ENCODE data around the gene GLI3.

The GLI3 gene

DNA sequence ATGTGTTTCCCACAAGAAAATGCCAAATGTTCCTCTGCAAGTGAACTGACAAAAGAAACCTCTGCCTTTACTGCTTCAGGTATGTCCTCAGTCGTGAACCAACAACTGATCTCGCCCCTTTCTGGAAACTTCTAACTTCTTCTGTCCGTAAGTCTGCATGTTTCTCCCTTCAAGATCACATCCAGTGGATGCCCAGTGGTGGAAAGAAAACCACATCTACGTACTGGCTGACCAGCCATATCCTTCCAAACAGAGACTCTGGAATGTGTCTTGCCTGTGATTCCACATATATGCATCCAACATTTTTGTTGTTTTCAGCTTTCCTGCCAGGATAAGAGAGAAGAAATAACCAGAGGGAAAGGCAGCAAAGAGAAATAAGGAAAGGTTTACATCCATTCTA, 152.7 kb downstream of the GLI3 start:
- H3K36me3 Mint-ChIP-seq: no peaks in the 10 kb centered on the region
- no peak overlapping the region for H3K4me3 Mint-ChIP-seq
- no peaks in the 10 kb centered on the region for H3K9me3 Mint-ChIP-seq

DNA sequence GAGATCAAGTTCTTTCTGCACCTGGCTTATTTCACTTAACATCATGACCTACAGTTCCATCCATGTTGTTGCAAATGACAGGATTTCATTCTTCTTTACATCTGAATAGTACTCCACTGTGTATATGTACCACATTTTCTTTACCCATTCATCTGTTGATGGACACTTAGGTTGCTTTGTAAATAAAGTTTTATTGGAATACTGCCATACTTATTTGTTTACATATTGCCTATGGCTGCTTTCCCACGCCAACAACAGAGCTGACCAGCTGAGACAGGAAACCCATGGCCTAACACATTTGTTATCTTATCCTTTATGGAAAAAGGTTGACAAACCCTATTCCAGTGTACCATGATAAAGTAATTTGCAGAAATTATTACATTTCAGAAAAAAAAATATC, 153.7 kb downstream of the GLI3 start:
- H3K27me3 Mint-ChIP-seq: peaks cover 6% of the 10 kb centered on the region

More for the DNA sequence above, 152.7 kb downstream of the GLI3 start:
- H3K27me3 Mint-ChIP-seq: peaks cover 6% of the 10 kb centered on the region
- H3K27ac Mint-ChIP-seq: peak overlapping the region; percentile 8
- no peaks in the 10 kb centered on the region for H3K4me1 Mint-ChIP-seq

GRCh38 chr7:42082144-42082543, 154.9 kb downstream of the GLI3 start:
- Mint-ChIP-seq H3K4me1 (no peaks in the 10 kb centered on the region), H3K4me3 (no peak overlapping the region), H3K9me3 (no peaks in the 10 kb centered on the region), H3K36me3 (no peaks in the 10 kb centered on the region), H3K27ac (no peak overlapping the region), H3K27me3 (peaks cover 6% of the 10 kb centered on the region)

More for the DNA sequence above, 153.7 kb downstream of the GLI3 start:
- H3K27ac Mint-ChIP-seq: no peak overlapping the region
- H3K9me3 Mint-ChIP-seq: no peaks in the 10 kb centered on the region
- no peak overlapping the region for H3K4me3 Mint-ChIP-seq
- no peaks in the 10 kb centered on the region for H3K4me1 Mint-ChIP-seq
- no peaks in the 10 kb centered on the region for H3K36me3 Mint-ChIP-seq

- Mint-ChIP-seq H3K27ac (no peak overlapping the region), H3K4me1 (no peaks in the 10 kb centered on the region), H3K27me3 (peaks cover 6% of the 10 kb centered on the region), H3K36me3 (no peaks in the 10 kb centered on the region), H3K9me3 (no peaks in the 10 kb centered on the region), H3K4me3 (no peak overlapping the region)
Measured at GRCh38 chr7:42081671-42082070, 155.3 kb downstream of the GLI3 start.

DNA sequence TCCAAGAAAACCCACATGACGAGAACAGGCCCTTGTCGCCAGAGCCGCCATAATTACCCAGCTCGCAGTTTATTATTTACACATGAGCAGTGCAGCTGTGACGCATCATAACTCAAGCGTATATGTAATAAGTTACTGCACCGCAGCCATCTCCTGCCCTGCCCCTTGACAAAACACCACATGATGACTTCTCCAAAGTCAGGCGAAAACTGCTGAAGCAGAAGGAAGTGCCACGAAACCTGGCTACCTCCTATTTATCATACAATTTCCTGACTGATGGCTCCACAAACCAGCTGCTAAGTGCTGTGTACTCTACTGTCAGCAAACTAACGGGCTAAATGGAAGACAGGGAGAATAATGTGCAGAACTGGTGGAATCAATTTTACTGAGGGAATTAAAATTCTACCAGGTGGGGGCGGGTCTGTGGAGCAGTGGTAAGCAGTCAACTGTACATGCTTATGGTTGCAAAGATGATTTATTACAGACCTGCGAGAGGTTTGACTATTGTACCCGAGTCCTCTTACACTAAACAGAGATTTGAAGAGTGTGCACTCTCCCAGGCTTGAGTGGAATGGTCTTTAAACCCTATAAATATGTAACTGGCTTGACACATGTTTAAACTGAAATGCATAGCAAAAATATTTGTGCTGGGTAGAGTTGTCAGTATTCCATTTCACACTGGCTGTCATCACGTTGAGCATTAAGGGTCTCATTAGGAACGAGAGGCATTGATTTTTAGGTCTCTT, 156.0 kb downstream of the GLI3 start:
- no peak overlapping the region for H3K27ac Mint-ChIP-seq
- no peaks in the 10 kb centered on the region for H3K4me1 Mint-ChIP-seq
- H3K27me3 Mint-ChIP-seq: peaks cover 6% of the 10 kb centered on the region
- H3K9me3 Mint-ChIP-seq: no peaks in the 10 kb centered on the region
- H3K4me3 Mint-ChIP-seq: no peak overlapping the region
- no peaks in the 10 kb centered on the region for H3K36me3 Mint-ChIP-seq

DNA sequence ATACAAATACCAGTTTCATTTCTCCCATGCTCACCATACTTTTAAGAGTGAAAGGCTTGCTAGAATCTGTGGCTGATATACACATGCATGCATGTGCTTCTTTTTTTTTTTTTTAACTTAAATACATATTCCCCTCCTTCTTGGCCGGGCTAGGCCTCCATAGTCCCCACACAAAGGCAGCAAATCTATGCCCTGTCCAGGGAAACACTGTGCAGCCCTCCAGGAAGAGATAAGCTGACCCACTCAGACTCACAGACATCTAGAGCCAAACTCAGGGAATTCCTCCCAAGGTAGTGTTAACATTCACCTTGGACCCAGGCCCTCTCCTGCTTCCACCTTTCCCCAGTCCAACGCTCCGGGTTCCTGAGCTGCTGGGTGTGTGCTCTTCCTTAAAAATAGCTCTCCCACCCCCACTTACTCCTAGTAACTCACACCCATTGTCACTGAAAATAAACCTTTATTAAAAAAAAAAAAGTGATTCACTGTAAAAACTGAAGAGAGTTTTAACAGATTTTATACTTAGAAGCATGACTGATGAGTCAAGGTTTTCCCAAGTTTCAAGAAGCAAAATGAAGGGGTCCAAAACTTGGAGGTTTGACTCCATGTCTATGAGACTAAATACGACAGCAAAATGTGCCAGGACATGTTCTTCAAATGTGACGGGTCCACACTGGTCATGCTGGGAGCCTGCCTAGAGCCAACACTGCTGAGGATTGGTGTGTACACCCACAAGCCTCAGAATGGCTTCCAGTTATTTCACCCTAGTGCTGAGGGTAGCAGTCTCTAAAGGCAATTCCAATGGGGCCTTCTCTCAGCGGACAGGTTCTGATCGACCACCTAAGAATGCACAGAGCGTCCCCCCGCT, 159.5 kb downstream of the GLI3 start:
- peaks cover 1% of the 10 kb centered on the region for H3K27me3 Mint-ChIP-seq
- no peak overlapping the region for H3K4me3 Mint-ChIP-seq
- no peaks in the 10 kb centered on the region for H3K9me3 Mint-ChIP-seq
- no peak overlapping the region for H3K27ac Mint-ChIP-seq
- H3K36me3 Mint-ChIP-seq: no peaks in the 10 kb centered on the region
- H3K4me1 Mint-ChIP-seq: no peaks in the 10 kb centered on the region

DNA sequence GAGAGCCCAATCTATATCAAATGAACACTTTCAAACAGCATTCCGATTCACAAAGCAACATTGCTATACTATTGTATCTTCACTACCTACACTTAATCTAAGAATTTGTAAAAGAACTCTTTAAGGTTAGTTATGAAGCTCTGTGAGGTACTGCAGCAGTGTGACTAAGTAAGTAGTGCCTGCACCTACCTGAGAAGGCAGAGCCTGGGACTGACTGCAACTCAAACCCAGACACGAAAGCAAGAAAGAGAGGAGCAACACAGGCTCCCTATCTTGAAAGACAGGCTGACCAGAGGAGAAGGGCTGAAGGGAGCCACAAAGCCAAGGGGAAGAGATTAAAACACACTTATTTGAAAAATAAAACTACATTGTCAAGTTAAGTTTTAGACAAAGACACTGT, 160.1 kb downstream of the GLI3 start:
- Mint-ChIP-seq H3K27me3 (peaks cover 1% of the 10 kb centered on the region), H3K36me3 (no peaks in the 10 kb centered on the region), H3K4me1 (no peaks in the 10 kb centered on the region), H3K4me3 (no peak overlapping the region), H3K27ac (no peak overlapping the region), H3K9me3 (no peaks in the 10 kb centered on the region)

DNA sequence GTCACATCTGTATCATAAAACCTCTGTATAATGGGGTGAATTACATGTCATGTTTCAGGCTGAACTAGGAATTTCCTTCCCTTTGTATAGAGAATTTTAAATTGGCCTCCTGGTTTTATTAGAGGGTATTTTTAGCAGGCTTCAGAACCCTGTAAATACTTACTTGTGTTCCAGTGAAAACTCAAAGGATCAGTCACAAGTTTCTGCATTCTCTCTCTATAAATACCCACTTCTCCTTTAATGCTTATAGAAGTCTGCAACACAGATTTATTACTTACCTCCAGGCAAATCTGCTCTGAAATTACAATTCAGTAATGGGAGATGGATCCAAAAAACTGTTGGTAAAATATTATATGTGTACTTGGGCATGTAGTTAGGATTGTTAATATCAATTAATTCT, 161.6 kb downstream of the GLI3 start:
- H3K27me3 Mint-ChIP-seq: peaks cover 3% of the 10 kb centered on the region
- H3K36me3 Mint-ChIP-seq: no peaks in the 10 kb centered on the region
- H3K4me3 Mint-ChIP-seq: no peak overlapping the region
- H3K27ac Mint-ChIP-seq: no peak overlapping the region
- no peaks in the 10 kb centered on the region for H3K9me3 Mint-ChIP-seq
- H3K4me1 Mint-ChIP-seq: no peaks in the 10 kb centered on the region

DNA sequence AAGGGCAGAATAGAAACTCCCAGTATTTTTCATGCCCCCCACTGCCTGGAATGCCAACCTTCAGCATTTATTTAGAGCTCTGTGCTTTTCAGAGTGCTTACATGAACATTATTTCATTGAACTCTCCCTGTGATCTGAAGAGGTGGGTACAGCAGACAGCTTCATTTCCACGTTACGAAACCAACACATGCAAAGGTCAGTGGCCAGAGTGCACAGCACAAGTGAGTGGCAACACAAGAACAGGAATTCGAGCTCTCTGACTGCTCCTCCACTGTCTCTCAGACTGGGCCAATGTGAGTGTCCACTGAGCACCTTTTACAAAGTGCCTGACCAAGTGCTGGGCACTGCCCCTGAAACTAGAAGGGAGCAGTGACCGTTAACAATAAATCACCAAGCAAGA, 162.9 kb downstream of the GLI3 start:
- Mint-ChIP-seq H3K4me3 (no peak overlapping the region), H3K27ac (no peak overlapping the region)

GRCh38 chr7:42071372-42072261, 165.4 kb downstream of the GLI3 start:
- H3K9me3 Mint-ChIP-seq: no peaks in the 10 kb centered on the region
- H3K27me3 Mint-ChIP-seq: peaks cover 1% of the 10 kb centered on the region
- no peak overlapping the region for H3K4me3 Mint-ChIP-seq
- no peaks in the 10 kb centered on the region for H3K36me3 Mint-ChIP-seq
- H3K4me1 Mint-ChIP-seq: no peaks in the 10 kb centered on the region
- H3K27ac Mint-ChIP-seq: no peak overlapping the region

More for the DNA sequence above, 162.9 kb downstream of the GLI3 start:
- H3K4me1 Mint-ChIP-seq: no peaks in the 10 kb centered on the region
- H3K27me3 Mint-ChIP-seq: peaks cover 1% of the 10 kb centered on the region
- H3K36me3 Mint-ChIP-seq: no peaks in the 10 kb centered on the region
- H3K9me3 Mint-ChIP-seq: no peaks in the 10 kb centered on the region

DNA sequence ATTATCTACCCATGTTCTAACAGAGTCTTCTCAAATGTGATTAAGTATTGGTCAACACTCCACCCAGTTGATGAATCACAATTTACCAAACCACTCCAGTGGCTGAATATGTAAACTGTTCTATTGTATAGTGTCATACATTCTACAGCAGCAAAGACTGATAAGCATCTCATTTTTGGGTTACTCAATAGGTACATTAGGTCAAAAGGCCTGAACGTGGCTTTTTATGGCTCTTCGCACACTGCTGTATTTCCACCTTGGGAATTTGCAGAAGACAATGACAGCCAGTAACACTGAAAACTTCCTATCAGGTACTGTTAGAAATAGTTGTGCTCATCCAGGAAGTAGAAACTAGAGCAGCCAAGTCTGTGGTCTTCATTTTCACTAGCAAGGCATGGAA, 166.9 kb downstream of the GLI3 start:
- no peaks in the 10 kb centered on the region for H3K36me3 Mint-ChIP-seq
- no peaks in the 10 kb centered on the region for H3K4me1 Mint-ChIP-seq
- no peak overlapping the region for H3K4me3 Mint-ChIP-seq
- no peaks in the 10 kb centered on the region for H3K9me3 Mint-ChIP-seq
- H3K27me3 Mint-ChIP-seq: peaks cover 1% of the 10 kb centered on the region
- no peak overlapping the region for H3K27ac Mint-ChIP-seq

DNA sequence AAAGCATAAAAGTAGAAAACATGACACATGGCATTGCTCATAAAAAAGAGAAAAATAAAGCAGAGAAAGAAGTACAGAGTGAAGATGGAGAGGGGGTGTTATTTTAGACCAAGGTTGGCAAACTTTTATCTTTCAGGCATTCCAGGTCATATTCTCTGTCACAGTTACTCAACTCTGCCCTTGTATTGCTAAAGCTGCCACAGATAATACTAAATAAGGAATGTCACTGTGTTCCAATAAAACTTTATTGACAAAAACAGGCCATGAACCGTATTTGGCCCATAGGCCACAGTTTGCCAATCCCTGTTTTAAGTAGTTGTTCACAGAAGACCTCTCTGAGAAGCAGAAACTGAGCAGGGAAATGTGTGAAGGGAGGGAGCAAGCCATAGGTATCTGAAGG, 167.4 kb downstream of the GLI3 start:
- no peaks in the 10 kb centered on the region for H3K9me3 Mint-ChIP-seq
- no peaks in the 10 kb centered on the region for H3K36me3 Mint-ChIP-seq
- H3K27ac Mint-ChIP-seq: no peak overlapping the region
- peaks cover 3% of the 10 kb centered on the region for H3K27me3 Mint-ChIP-seq
- no peak overlapping the region for H3K4me3 Mint-ChIP-seq
- no peaks in the 10 kb centered on the region for H3K4me1 Mint-ChIP-seq

- H3K4me3 Mint-ChIP-seq: no peak overlapping the region
- no peak overlapping the region for H3K27ac Mint-ChIP-seq
- no peaks in the 10 kb centered on the region for H3K36me3 Mint-ChIP-seq
- no peaks in the 10 kb centered on the region for H3K4me1 Mint-ChIP-seq
- no peaks in the 10 kb centered on the region for H3K9me3 Mint-ChIP-seq
- peaks cover 3% of the 10 kb centered on the region for H3K27me3 Mint-ChIP-seq
Measured at GRCh38 chr7:42068554-42069280, 168.3 kb downstream of the GLI3 start.

- no peaks in the 10 kb centered on the region for H3K4me1 Mint-ChIP-seq
- H3K9me3 Mint-ChIP-seq: no peaks in the 10 kb centered on the region
- no peaks in the 10 kb centered on the region for H3K36me3 Mint-ChIP-seq
- peaks cover 3% of the 10 kb centered on the region for H3K27me3 Mint-ChIP-seq
- no peak overlapping the region for H3K4me3 Mint-ChIP-seq
- H3K27ac Mint-ChIP-seq: no peak overlapping the region
Measured at GRCh38 chr7:42065942-42066341, 171.1 kb downstream of the GLI3 start.

- H3K36me3 Mint-ChIP-seq: no peaks in the 10 kb centered on the region
- H3K27ac Mint-ChIP-seq: no peak overlapping the region
- no peaks in the 10 kb centered on the region for H3K4me1 Mint-ChIP-seq
- no peak overlapping the region for H3K4me3 Mint-ChIP-seq
- H3K9me3 Mint-ChIP-seq: no peaks in the 10 kb centered on the region
- H3K27me3 Mint-ChIP-seq: peaks cover 2% of the 10 kb centered on the region
Measured at GRCh38 chr7:42065015-42065414, 172.0 kb downstream of the GLI3 start.

Measured in activated naive CD4-positive, alpha-beta T cell treated with anti-CD3 and anti-CD28 coated beads, Interleukin-2, amount 50 U/mL, for 24 hours (primary cell).